Omental fat pad (tissue), 4 donors: ENCODE measurements around the gene CEP295NL. TPM values are rescaled to one million over a fixed set of nuclear protein-coding genes. Genes with fewer than 3 reads are reported as not detected.

ENCODE experiments used
- ATAC-seq: fragments of 150-250 bp; one replicate; pipeline ENCODE4 v1.9.1; 2016; ENCODE audit warnings: mild to moderate bottlenecking, moderate library complexity; ENCODE audit not compliant: low FRiP score
- DNase-seq: peaks from one replicate; pipeline ENCODE4 v3.0.0-alpha.2; 2019; ENCODE audit warnings: low spot score
- CTCF ChIP-seq, 3 donors: fragments of 450-650 bp; IDR thresholded peaks; one replicate each; pipeline ENCODE4 v1.5.1; 2016 to 2017; ENCODE audit warnings: antibody characterized with exemption in 3 of 3, mild to moderate bottlenecking in 3 of 3, moderate library complexity in 2 of 3
- total RNA-seq, 4 donors: library from RNA; depleted of rRNA; stranded (reverse); fragments of >200 nt; gene quantifications; one replicate each; pipeline ENCODE4 v1.1.0, GENCODE V29; 2016

CEP295NL gene
- total RNA-seq, 4 donors from 2014 or later = 2.7 to 11.8 (median 5.5) TPM

GRCh38 chr17:78853926-78854394 is 49.0 kb downstream of the CEP295NL start:
- no peak for TF ChIP-seq CTCF (IDR thresholded peaks at IDR 0.05)
- no peak for DNase-seq

GRCh38 chr17:78852709-78853121 is 50.3 kb downstream of the CEP295NL start:
- TF ChIP-seq CTCF (IDR thresholded peaks at IDR 0.05) = no peak
- ATAC-seq (no peak), DNase-seq (no peak)

More at GRCh38 chr17:78853926-78854394, 49.0 kb downstream of the CEP295NL start:
- no peak for ATAC-seq

- ATAC-seq (no peak), DNase-seq (no peak)
- TF ChIP-seq CTCF (IDR thresholded peaks at IDR 0.05) = no peak
These were observed 54.0 kb downstream of the CEP295NL start for GRCh38 chr17:78849026-78849425.

- no peak for DNase-seq
- ATAC-seq = no peak
- no peak for TF ChIP-seq CTCF (IDR thresholded peaks at IDR 0.05)
These were observed 55.9 kb downstream of the CEP295NL start for GRCh38 chr17:78847052-78847451.

- DNase-seq = no peak
- ATAC-seq = no peak
- TF ChIP-seq CTCF (IDR thresholded peaks at IDR 0.05) = no peak
These were observed 58.5 kb downstream of the CEP295NL start for GRCh38 chr17:78844301-78845005.

- ATAC-seq (no peak), DNase-seq (no peak)
- no peak for TF ChIP-seq CTCF (IDR thresholded peaks at IDR 0.05)
These were observed 60.0 kb downstream of the CEP295NL start for GRCh38 chr17:78842881-78843565.
